ENCODE measurements around the gene TSPAN16.

Gene TSPAN16, protein sequence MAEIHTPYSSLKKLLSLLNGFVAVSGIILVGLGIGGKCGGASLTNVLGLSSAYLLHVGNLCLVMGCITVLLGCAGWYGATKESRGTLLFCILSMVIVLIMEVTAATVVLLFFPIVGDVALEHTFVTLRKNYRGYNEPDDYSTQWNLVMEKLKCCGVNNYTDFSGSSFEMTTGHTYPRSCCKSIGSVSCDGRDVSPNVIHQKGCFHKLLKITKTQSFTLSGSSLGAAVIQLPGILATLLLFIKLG

GRCh38 chr19:11295665-11296245 is at the start of gene TSPAN16:
TSPAN16 (plus strand) TSS chr19:11296160; CDS start chr19:11296298, 138 bp downstream.
- DNase-seq = peak in 1 of 2 experiments; percentile 63

DNA sequence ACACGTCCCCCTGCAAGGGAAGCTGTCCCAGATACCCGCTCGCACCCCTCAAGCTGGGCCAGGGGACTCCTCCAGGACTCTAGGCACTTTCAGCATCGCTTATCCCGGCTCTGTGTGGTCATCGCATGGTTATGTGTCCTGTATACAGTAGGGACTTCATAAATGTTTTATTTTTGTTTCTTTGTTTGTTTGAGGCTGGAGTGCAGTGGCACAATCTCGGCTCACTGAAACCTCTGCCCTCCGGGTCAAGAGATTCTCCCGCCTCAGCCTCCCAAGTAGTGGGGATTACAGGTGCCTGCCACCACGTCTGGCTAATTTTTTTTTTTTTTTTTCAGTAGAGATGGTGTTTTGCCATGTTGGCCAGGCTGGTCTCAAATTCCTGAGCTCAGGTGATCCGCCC is 49.0 kb upstream of the TSPAN16 start:
- no peak for DNase-seq

DNA sequence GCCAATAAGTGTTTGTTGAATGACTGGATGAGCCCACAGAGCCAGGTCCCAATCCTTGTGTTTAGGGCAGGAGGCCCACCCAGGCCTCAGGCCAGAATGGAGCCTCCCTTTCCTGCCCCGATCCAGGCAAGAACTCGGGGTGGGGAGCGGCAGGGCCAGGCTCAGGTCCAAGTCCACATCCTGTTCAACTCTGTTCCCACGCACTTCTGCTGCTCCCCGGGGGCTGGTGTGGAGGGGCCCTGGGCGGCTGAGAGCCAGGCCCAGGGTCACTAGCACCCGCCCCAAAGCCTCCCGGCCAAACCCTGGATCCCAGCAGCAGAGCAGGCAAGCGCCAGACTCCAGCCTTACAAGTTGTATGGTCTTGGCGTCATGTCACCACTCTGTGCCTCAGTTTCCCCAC is 48.6 kb upstream of the TSPAN16 start:
- no peak for DNase-seq

GRCh38 chr19:11247934-11248333 is 48.0 kb upstream of the TSPAN16 start:
- no peak for DNase-seq

DNA sequence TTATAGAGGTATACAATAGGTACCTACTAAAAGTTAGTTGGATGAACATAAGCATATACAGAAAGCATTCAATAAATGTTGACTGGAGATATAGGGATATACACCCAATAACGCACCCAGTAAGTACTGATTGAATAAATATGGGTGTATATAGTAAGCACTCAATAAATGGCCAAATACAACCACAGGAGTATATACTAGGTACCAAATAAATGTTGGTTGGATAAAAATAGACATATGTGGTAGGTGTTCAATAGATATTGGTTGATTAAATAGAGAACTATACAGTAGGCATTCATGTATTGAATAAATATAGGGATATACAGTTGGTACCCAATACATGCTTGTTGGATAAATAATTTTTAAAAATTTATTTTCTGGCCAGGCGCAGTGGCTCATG is 47.1 kb upstream of the TSPAN16 start:
- DNase-seq = no peak

- DNase-seq = no peak
Observed at GRCh38 chr19:11251217-11251616, 44.7 kb upstream of the TSPAN16 start.

DNA sequence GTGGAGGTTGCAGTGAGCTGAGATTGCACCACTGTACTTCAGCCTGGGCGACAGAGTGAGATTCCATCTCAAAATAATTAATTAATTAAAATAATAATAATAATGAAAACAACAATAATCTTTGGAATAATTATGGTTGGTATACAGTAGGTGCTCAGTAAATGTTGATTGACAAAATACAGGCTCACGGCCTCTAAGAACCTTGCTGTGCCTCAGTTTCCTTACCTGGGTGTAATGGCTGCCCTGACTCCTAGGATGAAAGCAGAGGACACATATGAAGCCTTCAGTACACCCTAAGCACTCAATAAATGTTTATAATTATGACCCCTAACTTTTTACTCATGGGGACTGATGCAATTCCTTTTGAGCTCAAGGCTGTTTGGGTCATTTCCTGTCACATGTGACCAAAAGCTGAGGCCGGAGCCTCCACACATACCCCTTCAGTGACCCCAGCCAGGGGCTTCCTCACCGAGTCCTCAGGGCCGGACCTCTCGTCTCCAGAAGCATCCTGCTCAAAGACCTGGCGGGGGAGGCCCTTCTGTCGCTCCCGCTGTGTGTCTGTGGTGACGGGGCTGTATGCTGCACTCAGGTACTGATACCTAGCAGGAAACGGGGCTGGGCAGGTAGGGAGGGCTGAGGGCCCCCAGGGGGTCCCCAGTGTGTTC is 44.2 kb upstream of the TSPAN16 start:
- DNase-seq = no peak

- DNase-seq = no peak
Observed at GRCh38 chr19:11252665-11253355, 43.1 kb upstream of the TSPAN16 start.

DNA sequence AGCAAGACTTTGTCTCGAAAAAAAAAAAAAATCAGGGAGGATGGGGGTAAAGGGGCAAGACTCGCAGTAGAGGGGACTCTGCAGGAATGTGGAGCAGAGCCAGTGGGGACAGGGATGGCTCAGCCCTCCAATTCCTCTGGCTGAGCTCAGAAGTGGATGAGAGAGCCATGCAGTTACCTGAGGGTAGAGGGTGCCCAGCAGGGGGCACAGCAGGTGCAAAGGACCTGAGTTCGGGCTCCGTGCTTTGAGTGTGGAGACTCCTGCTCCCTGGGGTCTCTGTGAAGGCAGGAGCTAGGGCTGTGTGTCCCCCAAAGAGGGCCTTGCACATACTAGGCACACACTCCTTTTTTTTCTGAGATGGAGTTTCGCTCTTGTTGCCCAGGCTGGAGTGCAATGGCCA is 41.3 kb upstream of the TSPAN16 start:
- no peak for DNase-seq

DNA sequence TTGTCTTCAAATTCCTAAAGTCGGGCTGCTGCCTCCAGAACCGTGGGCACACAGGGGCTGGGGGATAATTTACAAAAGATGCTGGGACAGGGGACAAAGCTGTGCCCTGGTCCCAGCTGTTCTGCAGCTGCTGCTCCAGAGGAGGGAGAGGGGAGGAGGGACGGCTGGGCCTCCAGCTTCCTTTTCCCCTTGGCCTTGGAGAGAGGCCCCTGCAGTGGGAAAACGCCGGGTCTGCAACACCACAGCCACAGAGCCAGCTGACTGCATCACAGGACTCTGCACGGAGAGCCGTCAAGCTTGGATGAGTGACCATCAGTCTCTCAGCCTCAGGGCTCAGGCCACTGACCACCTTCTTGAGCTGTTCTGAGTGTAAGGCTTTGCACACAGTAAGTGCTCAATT is 39.8 kb upstream of the TSPAN16 start:
- DNase-seq = no peak

DNA sequence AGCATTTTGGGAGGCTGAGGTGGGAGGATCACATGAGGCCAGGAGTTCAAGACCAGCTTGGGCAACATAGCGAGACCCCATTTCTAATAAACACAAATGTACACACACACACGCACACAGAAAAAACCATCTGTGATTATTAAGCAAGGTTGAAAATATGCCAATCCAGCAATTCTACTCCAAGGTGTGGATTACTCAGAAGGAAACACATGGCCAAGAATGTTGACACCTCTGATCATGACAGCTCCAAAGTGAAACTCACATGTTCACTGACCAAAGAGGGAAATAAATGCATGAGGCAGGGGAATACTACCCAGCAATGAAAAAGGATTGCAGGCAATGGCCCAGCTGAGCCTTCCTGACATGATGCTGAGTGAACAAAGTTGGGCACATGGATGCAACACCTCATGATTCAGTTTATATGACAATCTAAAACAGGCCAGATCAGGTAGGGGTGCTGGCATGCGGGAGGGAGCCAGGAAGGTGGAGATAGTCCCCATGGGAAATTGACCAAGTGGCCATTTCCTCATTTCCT is 38.0 kb upstream of the TSPAN16 start:
- DNase-seq = no peak

DNA sequence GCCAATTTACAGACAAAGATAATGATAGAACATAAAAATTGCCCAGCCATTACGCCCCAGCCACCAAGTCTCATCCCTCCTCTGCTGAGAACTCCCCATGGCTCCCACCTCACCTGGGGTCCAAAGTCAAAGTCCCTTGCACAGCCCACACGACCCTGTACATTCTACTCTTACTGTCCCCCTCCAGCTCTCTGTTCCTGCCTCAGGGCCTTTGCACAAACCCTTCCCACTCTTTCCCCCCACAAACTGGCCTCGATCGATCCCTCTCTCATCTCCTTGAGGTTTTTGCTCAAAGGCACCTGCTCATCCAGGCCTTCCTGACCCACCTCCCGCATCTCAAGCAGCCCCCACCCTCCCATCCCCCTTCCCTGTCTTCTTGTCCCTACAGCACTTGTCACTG is 35.0 kb upstream of the TSPAN16 start:
- DNase-seq = no peak

GRCh38 chr19:11261431-11261970 is 34.5 kb upstream of the TSPAN16 start:
- no peak for DNase-seq

DNA sequence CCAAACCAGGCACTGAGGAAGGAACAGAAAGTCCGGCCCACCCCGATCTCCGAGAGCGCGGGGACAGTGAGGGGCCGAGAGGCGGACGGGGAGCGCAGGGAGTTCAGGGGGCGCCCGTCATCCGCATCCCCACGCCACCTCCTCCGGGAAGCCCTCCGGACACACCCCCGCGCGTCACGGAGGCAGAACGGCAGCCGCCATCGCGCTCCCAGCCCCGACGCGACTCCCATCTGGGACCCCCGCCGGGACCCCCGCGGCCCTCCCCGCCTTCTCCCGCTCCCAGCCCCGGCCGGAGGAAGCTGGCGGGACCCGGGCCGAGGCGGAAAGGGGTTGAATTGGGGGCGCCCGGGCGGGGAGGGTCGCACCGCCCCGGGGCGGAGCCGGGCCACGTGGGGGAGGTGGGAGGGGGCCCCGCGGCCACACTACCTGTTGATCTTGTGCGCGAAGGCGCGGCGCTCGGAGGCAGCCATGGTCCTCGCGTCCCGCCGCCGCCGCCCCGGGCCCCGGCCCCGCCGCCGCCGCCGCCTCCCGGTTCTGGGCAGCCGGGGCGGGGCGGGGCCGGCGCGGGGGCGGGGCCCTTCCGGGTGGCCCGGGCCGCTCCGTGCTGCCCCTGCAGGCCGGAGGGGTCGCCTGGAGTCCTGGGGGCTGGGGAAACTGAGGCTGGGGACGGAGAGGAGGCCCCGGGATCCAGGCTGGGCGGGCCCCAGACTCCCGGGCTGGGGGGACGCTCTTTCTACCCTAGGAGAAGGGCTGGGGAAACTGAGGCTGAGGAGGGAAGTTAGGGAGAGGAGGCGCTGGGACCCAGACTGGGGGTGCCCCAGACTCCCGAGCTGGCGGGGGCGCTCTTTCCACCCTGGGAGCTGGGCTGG is 33.8 kb upstream of the TSPAN16 start, which contains the start of gene DOCK6:
Gene DOCK6 (minus strand): TSS at position 554 of the 869 bp plus-strand sequence. CDS start 84 bp downstream, at position 470.
- DNase-seq = peak in 1 of 2 experiments; percentile 24

DNA sequence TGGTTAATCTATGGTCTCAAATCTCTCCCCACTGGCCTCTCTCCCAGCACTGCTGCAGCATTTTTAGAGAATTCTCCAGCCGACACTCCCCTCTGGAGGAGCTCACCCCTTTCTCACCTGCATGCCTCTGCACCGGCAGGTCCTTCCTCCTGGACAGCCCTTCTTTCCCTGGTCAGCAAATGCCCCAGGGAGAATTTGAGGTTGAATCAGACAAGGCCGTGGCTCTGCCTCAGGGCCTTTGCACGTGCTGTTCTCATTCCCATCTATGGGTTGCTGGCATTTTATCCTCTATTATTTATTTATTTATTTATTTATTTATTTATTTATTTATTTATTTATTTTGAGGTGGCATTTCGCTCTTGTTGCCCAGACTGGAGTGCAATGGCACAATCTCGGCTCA is 32.2 kb upstream of the TSPAN16 start:
- DNase-seq = no peak

GRCh38 chr19:11264452-11265176 is 31.3 kb upstream of the TSPAN16 start:
- peak; percentile 2 to 53 for DNase-seq

DNA sequence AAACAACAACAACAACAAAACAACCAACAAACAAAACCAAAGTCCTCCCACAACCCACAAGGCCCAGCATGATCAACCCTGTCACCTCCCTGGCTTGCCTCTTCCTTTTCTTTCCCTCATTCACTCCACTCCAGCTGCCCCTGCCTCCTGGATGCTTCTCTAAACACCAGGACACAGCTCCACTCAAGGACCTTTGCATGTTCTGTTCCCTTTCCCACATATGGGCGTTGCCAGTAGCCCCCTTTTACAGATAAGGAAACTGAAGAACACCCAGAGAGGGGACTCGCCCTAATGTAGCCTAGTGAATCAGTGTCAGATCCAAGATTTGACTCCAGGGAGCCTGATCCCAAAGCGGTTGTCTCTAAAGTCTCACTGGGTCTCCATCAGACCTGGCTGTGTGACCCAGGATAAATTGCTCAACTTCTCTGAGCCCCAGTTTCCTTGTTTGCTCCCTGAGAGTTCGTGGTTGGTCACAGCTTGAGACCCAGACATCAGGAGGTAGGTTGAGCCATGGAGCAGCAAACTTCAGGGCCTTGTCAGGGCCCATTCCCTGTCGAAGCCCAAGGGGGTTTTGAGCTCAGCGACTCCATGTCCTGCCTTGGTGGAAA is 30.7 kb upstream of the TSPAN16 start:
- no peak for DNase-seq

- DNase-seq = peak; percentile 31 to 72
Observed at GRCh38 chr19:11265785-11266236, 30.1 kb upstream of the TSPAN16 start.

DNA sequence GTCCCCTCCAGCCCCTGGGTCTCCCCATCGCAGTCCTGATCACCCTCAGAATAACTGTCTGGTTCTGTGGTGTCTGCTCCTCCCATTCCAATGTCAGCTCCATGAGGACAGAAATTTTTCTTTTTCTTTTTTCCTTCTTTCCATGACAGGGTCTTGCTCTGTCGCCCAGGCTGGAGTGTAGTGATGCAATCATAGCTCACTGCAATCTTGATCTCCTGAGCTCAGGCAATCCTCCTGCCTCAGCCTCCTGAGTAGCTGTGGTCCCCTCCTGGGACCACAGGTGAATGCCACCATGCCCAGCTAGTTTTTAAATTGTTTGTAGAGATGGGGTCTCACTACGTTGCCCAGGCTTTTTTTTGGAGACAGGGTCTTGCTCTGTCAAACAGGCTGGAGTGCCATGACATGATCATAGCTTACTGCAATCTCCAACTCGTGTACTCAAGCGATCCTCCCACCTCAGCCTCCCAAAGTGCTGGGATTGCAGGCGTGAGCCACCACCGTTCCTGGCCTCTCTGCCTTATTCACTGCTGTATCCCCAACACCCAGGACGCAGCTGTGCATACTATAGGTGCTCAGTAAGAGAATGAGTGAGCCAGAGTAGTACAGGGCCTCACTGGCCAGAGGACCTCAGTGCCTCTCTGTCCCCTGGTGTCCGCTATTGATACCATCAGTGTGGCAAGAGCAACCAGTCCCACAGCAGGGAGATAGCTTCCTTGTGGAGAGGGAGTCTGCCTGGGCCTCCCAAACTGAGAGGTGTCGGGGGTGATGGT is 28.5 kb upstream of the TSPAN16 start:
- DNase-seq = no peak

GRCh38 chr19:11268783-11269267 is 27.1 kb upstream of the TSPAN16 start:
- no peak for DNase-seq
